Right atrium auricular region (tissue), 2 donors: ENCODE measurements around the gene KCTD5. TPM values are rescaled to one million over a fixed set of nuclear protein-coding genes. Genes with fewer than 3 reads are reported as not detected.
A peak's percentile ranks its signal among the peaks of the same experiment; 100 is the strongest.
"Not testable (repeated sequence)": the region's sequence is repeated elsewhere in the genome, so short reads cannot be mapped to it uniquely, and the experiment has no call there.

Source experiments
- DNase-seq: peaks from one replicate; pipeline ENCODE4 v3.0.0-alpha.2; 2019; ENCODE audit warnings: low spot score
- H3K27ac ChIP-seq, 2 donors: fragments of 200-600 bp; sonication (generic); 1 replicate in 1 of 2; 2 replicates in 1 of 2; pipeline ENCODE4 v1.5.1; 2016 to 2019
- H3K27me3 ChIP-seq, 2 donors: fragments of 200-600 bp; sonication (generic); one replicate each; pipeline versions ENCODE4 v1.5.1 to v1.6.0; 2017 to 2019
- H3K36me3 ChIP-seq: fragments of 200-600 bp; sonication (generic); one replicate; pipeline ENCODE4 v1.5.1; 2016
- H3K4me1 ChIP-seq, 2 donors: fragments of 200-600 bp; sonication (generic); one replicate each; pipeline versions ENCODE4 v1.5.1 to v1.6.0; 2017 to 2019
- H3K4me3 ChIP-seq, 2 donors: fragments of 200-600 bp; sonication (generic); 1 replicate in 1 of 2; 2 replicates in 1 of 2; pipeline ENCODE4 v1.5.1; 2017 to 2019; ENCODE audit warnings: mild to moderate bottlenecking in 1 of 2, moderate library complexity in 1 of 2
- H3K9me3 ChIP-seq, 2 donors: fragments of 200-600 bp; sonication (generic); one replicate each; pipeline ENCODE4 v1.5.1; 2019
- total RNA-seq, 2 donors: library from RNA; depleted of rRNA; stranded (reverse); fragments of >200 nt; gene quantifications; one replicate each; pipeline ENCODE4 v1.1.0, GENCODE V29; 2016
- TF ChIP-seq, protein P1 (sequence below), 2 donors: fragments of 200-600 bp; sonication (generic); IDR thresholded peaks; one replicate each; pipeline ENCODE4 v1.5.1; 2019; ENCODE audit warnings: antibody characterized with exemption in 2 of 2

KCTD5 gene
- total RNA-seq, 2 donors from 2014 or later, result 12.5 to 15.6 TPM

- H3K27ac ChIP-seq, result peak within 1 kb of the TSS; percentile 77 to 78
- TF ChIP-seq, protein P1, sequence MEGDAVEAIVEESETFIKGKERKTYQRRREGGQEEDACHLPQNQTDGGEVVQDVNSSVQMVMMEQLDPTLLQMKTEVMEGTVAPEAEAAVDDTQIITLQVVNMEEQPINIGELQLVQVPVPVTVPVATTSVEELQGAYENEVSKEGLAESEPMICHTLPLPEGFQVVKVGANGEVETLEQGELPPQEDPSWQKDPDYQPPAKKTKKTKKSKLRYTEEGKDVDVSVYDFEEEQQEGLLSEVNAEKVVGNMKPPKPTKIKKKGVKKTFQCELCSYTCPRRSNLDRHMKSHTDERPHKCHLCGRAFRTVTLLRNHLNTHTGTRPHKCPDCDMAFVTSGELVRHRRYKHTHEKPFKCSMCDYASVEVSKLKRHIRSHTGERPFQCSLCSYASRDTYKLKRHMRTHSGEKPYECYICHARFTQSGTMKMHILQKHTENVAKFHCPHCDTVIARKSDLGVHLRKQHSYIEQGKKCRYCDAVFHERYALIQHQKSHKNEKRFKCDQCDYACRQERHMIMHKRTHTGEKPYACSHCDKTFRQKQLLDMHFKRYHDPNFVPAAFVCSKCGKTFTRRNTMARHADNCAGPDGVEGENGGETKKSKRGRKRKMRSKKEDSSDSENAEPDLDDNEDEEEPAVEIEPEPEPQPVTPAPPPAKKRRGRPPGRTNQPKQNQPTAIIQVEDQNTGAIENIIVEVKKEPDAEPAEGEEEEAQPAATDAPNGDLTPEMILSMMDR (IDR thresholded peaks at IDR 0.05), result no peak
- no peak for DNase-seq
- no peaks in the 10 kb centered on the region for H3K9me3 ChIP-seq
- peaks cover 0 to 33% of the 10 kb centered on the region in 2 donors for H3K4me1 ChIP-seq
- peak within 1 kb of the TSS; percentile 66 to 67 for H3K4me3 ChIP-seq
- no peaks in the 10 kb centered on the region for H3K36me3 ChIP-seq
- H3K27me3 ChIP-seq, result no peaks in the 10 kb centered on the region
Measured at GRCh38 chr16:2720064-2720457, 37.7 kb downstream of the KCTD5 start, which contains the start of gene PRSS27. PRSS27 (minus strand) TSS chr16:2720224; CDS start chr16:2720160, 64 bp downstream.

DNA sequence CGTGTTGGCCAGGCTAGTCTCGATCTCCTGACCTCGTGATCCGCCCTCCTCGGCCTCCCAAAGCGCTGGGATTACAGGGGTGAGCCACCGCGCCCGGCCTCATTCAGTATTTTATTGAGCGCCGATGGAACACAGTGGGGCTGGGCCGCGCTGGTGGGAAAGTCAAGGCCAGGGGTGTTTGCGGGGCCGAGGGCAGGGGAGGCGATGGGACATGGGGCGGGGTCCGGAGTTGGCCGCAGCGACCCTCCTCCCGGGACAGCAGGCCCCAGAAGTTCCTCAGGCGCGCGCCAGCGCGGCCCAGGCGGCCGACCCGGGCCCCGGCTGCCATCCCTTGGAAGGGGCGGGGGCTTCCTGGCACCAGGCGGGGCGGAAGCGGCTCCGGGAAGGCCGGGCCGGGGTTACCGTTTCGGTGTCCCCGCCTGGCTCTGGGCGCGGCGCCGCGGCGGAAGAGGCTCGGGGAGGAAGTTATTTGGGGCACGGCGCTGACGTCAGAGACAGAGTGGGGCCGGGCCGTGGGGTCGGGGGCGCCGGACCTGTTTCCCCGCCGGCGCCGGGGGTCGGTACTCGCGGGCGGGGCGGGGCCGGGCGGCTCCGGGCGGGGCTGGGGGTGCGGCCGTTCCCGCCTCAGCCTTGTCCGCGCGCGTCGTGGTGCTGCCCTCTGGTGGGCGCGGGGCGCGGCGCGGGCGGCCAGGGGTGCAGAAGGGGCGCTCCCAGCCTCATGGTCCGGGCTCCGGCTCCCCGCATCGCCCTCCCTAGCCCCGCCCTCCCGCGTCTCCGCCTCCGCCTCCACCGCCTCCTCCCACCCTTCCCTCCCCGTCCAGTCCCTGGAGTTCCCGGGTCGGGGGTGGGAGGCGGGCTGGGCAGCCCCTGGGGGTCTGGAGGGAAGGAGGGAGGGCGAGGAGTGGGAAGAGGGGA lies 38.7 kb downstream of the KCTD5 start:
- H3K36me3 ChIP-seq, result no peaks in the 10 kb centered on the region
- no peaks in the 10 kb centered on the region for H3K9me3 ChIP-seq
- peak overlapping the region; percentile 77 to 78 for H3K27ac ChIP-seq
- DNase-seq, result peak; percentile 81
- no peaks in the 10 kb centered on the region for H3K27me3 ChIP-seq
- H3K4me3 ChIP-seq, result peak overlapping the region; percentile 66 to 67
- TF ChIP-seq, protein P1 (IDR thresholded peaks at IDR 0.05), result peak; percentile 79 to 88
- H3K4me1 ChIP-seq, result peaks cover 0 to 25% of the 10 kb centered on the region in 2 donors

DNA sequence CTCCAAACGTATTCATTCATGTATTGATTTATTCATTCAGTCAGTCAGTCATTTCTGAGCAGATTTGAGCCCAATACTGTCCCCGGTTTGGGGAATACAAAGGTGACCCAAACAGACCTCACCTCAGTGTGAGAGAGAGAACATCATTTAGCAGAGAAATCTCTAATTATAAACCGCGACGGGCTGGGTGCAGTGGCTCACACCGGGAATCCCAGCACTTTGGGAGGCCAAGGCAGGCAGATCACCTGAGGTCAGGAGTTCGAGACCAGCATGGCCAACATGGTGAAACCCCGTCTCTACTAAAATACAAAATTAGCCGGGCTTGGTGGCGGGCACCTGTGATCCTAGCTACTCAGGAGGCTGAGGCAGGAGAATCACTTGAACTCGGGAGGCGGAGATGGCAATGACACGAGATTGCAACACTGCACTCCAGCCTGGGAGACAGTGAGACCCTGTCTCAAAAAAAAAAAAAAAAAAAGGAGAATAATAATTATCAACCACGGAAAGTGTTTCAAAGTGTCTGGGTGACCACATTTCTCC lies 39.4 kb downstream of the KCTD5 start:
- DNase-seq, H3K9me3 ChIP-seq, H3K27me3 ChIP-seq, H3K36me3 ChIP-seq: not testable (repeated sequence)
- Histone ChIP-seq H3K4me1 (peaks cover 0 to 25% of the 10 kb centered on the region in 2 donors), H3K4me3 (peak overlapping the region; percentile 66 to 67), H3K27ac (peak overlapping the region; percentile 77 to 78)

GRCh38 chr16:2724088-2724676 lies 41.9 kb downstream of the KCTD5 start:
- no peak for DNase-seq
- TF ChIP-seq, protein P1 (IDR thresholded peaks at IDR 0.05), result no peak
- Histone ChIP-seq H3K27ac (no peak overlapping the region), H3K4me1 (peaks cover 0 to 21% of the 10 kb centered on the region in 2 donors), H3K36me3 (no peaks in the 10 kb centered on the region), H3K27me3 (no peaks in the 10 kb centered on the region), H3K4me3 (no peak overlapping the region), H3K9me3 (no peaks in the 10 kb centered on the region)

GRCh38 chr16:2724816-2725348 lies 42.6 kb downstream of the KCTD5 start:
- Histone ChIP-seq H3K4me3 (no peak overlapping the region), H3K36me3 (no peaks in the 10 kb centered on the region), H3K9me3 (no peaks in the 10 kb centered on the region), H3K27ac (no peak overlapping the region), H3K4me1 (peaks cover 0 to 14% of the 10 kb centered on the region in 2 donors), H3K27me3 (no peaks in the 10 kb centered on the region)
- no peak for DNase-seq
- TF ChIP-seq, protein P1 (IDR thresholded peaks at IDR 0.05), result no peak

- H3K36me3 ChIP-seq, result no peaks in the 10 kb centered on the region
- H3K4me1 ChIP-seq, result no peaks in the 10 kb centered on the region
- TF ChIP-seq, protein P1 (IDR thresholded peaks at IDR 0.05), result no peak
- H3K27me3 ChIP-seq, result no peaks in the 10 kb centered on the region
- H3K4me3 ChIP-seq, result no peak overlapping the region
- H3K27ac ChIP-seq, result no peak overlapping the region
- H3K9me3 ChIP-seq, result no peaks in the 10 kb centered on the region
- no peak for DNase-seq
Measured at GRCh38 chr16:2726923-2727322, 44.6 kb downstream of the KCTD5 start.
